BJ (cell line): ENCODE data around the gene CSF2RB. TPM values are rescaled to one million over a fixed set of nuclear protein-coding genes. Genes with fewer than 3 reads are reported as not detected.

Experiments used
- CTCF ChIA-PET: fragments of 350-600 bp; formaldehyde crosslinking; extraction: SDS; loops from one replicate; lab custom pipeline; 2021; ENCODE audit warnings: antibody characterized with exemption, inconsistent platforms; lab: Yijun Ruan, JAX
- POLR2A ChIA-PET: fragments of 300-600 bp; sonication (Branson Sonifier 250); formaldehyde crosslinking; extraction: SDS; loops from one replicate; lab custom pipeline; 2021; ENCODE audit warnings: antibody characterized with exemption; lab: Charles Lee
- DNase-seq: peaks from one replicate; pipeline ENCODE4 v3.0.0-alpha.2; 2011; ENCODE audit warnings: low read depth
- H3K27me3 ChIP-seq: 2 replicates; pipeline ENCODE4 v1.6.0; 2011; ENCODE audit warnings: low read length; ENCODE audit not compliant: control insufficient read depth, insufficient read depth
- H3K36me3 ChIP-seq: 2 replicates; pipeline ENCODE4 v1.5.1; 2011; ENCODE audit warnings: low read length; ENCODE audit not compliant: control insufficient read depth, insufficient read depth
- H3K4me3 ChIP-seq: 2 replicates; pipeline ENCODE4 v1.5.1; 2011; ENCODE audit warnings: low read depth, mild to moderate bottlenecking, control low read depth, low read length
- polyA plus RNA-seq: library from polyadenylated mRNA; depleted of rRNA; stranded (reverse); fragments of >200 nt; gene quantifications from 2 replicates; pipeline ENCODE4 v1.2.3, GENCODE V29; 2011
- TF ChIP-seq, protein P1 (sequence below): IDR thresholded peaks from 2 replicates; pipeline ENCODE4 v1.5.1; 2011; ENCODE audit warnings: low read depth, mild to moderate bottlenecking, control low read depth, inconsistent platforms, low read length, moderate library complexity; ENCODE audit not compliant: insufficient read depth

CSF2RB gene
- polyA plus RNA-seq, 1 experiment: 0.02 TPM

DNA sequence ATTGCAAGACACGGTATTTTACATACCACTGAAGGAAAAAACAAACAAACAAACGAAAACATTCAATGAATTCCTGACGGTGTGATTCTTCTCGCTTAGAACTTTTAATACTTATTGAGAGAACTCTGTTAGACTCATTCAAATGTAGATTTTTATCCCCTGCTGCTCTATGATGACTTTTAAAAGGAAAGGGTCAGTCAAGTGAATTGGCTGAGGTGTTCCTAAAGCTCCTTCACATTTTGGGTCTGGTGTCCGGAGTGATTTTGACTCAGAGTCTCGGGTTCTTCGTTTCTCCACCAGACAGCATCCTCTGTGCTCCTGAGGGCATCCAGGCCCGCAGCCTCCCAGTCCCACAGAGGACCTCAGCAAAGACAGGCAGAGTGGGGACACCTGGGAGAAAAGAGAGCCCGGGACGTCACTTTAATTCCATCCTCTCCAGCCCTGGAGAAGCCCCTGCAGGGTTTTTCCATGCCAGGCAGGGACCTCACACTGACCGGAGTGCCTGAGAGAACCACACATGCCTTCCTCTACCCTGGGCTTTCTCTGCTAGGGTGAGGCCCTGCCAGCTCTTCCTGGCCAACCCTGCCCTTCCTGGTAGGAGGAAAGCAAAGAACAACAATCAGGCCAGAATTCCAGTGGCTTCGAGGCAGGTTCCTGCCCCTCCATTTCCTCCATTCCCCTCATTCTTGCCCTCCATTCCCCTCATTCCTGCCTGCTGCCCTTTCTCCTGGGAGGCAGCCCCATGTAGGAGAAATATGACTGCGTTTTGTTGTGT, 1.4 kb upstream of the CSF2RB start:
- POLR2A ChIA-PET: no interaction called here
- Histone ChIP-seq H3K36me3 (no peaks in the 10 kb centered on the region), H3K27me3 (peaks cover 2% of the 10 kb centered on the region), H3K4me3 (no peak overlapping the region)
- DNase-seq: no peak
- TF ChIP-seq, protein P1, sequence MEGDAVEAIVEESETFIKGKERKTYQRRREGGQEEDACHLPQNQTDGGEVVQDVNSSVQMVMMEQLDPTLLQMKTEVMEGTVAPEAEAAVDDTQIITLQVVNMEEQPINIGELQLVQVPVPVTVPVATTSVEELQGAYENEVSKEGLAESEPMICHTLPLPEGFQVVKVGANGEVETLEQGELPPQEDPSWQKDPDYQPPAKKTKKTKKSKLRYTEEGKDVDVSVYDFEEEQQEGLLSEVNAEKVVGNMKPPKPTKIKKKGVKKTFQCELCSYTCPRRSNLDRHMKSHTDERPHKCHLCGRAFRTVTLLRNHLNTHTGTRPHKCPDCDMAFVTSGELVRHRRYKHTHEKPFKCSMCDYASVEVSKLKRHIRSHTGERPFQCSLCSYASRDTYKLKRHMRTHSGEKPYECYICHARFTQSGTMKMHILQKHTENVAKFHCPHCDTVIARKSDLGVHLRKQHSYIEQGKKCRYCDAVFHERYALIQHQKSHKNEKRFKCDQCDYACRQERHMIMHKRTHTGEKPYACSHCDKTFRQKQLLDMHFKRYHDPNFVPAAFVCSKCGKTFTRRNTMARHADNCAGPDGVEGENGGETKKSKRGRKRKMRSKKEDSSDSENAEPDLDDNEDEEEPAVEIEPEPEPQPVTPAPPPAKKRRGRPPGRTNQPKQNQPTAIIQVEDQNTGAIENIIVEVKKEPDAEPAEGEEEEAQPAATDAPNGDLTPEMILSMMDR: no peak
- CTCF ChIA-PET: interaction anchor here (1.1 kb wide), 1 partner anchor 65 kb away, joined by 3 read pairs; no protein-coding TSS in a partner anchor

DNA sequence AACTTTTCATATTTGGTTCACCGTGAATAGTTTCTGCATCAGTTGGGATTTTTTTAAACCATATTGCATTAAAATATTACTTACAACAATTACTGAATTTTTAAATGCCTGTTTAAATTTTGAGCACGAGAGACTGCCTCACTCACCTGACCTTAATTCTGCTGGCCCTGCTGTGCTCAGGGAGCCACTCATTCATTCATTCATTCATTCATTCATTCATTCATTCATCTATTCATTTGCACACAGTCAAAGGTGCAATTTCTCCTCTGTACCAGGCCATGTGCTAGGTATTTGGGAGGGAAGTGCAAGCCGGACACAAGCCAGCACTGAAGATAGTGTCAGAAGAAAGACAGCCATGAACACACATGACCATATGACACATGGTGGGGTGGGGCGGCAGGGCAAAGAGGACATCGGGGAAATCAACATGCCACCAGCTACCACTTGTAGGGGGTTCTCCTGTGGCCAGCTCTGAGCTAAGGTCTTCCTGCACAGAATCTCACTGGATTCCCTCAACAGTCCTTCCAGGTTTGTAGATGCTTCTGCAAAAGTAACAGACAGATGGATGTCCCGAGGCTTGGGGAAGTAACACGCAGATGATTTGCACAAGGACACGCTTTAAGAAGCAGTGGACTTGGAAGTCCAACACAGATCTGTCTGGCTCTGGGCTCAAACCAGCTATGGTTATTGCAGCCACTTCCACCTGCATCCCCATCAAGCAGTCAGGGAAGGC, 568 bp upstream of the CSF2RB start:
- no peak for DNase-seq
- TF ChIP-seq, protein P1: no peak
- ChIA-PET CTCF (interaction anchor here (1.1 kb wide), 1 partner anchor 64 kb away, joined by 3 read pairs; no protein-coding TSS in a partner anchor), POLR2A (no interaction called here)
- Histone ChIP-seq H3K36me3 (no peaks in the 10 kb centered on the region), H3K27me3 (no peaks in the 10 kb centered on the region; the same call in 1 of the 2 replicates), H3K4me3 (no peak overlapping the region)

DNA sequence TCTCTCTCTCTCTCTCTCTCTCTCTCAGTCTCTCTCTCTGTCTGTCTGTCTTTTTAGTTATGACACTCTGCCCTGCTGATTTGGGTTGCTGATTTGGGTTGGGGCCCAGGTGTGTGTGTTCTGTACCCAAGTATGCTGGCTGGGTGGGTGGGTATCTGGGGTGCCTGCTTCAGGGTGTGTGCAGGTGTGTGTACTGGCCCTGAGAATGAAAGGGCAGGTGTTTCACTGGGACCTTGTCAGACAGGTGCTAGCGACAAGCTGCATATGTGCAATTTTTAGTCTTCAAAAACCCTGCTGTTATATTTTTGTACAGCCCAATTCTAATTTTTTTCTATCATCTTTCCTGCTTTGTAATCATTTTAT, 943 bp downstream of the CSF2RB start:
- CTCF ChIA-PET: interaction anchor here (1.1 kb wide), 1 partner anchor 58 kb away, joined by 3 read pairs; no protein-coding TSS in a partner anchor
- Histone ChIP-seq H3K36me3 (no peaks in the 10 kb centered on the region), H3K4me3 (no peak overlapping the region), H3K27me3 (no peaks in the 10 kb centered on the region; the same call in 1 of the 2 replicates)
- POLR2A ChIA-PET: no interaction called here
- DNase-seq: no peak
- TF ChIP-seq, protein P1: no peak

DNA sequence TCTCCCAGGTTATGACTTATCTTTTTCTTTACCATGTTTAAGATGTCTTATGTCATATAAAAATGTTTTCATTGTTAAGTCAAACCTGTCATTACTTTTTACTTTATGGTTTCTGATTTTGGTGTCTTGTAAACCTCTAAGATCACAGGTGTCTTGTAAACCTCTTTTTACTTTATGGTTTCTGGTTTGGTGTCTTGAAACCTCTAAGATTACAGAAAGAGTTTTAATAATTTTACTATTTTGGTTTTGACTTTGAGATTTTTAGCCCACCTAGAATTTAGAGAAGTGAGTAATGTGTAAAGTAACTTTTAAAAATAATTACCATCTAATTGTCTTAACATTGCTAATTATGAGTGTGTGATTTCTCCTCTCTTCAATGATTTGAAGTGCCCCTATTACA, 2.6 kb downstream of the CSF2RB start:
- Histone ChIP-seq H3K27me3 (no peaks in the 10 kb centered on the region; the same call in none of the 2 replicates), H3K4me3 (no peak overlapping the region), H3K36me3 (no peaks in the 10 kb centered on the region)
- DNase-seq: no peak
- ChIA-PET POLR2A (no interaction called here), CTCF (no interaction called here)
- TF ChIP-seq, protein P1: no peak

DNA sequence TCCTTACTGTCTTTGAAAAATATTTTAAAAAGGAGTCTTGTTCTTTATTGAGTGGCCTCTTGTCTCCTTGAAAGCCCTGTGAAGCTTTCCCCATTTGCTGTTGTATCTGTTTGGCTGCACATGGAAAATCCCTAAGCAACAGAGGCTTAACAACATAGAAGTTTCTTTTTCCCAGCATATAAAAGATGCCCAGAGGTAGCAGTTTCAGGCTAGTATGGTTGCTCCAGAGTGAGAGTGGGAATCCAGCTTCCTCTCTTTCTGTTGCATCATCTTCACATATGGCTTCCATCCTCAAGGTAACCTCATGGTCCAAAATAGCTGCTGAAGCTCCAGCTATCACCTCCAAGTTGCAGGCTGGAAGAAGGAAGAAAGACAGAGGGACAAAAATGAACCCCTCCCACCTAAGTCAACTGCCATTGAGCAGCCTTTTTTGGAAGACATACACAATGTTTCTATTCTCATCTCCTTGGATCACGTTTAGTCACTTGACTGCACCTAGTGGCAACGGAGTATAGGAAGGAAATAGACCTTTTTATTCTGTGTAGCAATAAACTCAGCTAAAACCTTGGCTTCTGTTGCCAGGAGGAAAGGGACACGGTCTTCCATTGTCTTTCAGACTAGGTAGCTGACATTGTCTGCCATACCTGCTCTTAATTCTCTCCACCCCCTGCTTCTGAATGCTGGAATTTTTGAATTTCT, 5.3 kb downstream of the CSF2RB start:
- no peaks in the 10 kb centered on the region for H3K36me3 ChIP-seq
- no peak for DNase-seq
- no peak overlapping the region for H3K4me3 ChIP-seq
- TF ChIP-seq, protein P1: no peak
- CTCF ChIA-PET: no interaction called here
- H3K27me3 ChIP-seq: peaks cover 1% of the 10 kb centered on the region
- POLR2A ChIA-PET: no interaction called here
